ENCODE measurements around the gene FARP2.

The FARP2 gene

DNA sequence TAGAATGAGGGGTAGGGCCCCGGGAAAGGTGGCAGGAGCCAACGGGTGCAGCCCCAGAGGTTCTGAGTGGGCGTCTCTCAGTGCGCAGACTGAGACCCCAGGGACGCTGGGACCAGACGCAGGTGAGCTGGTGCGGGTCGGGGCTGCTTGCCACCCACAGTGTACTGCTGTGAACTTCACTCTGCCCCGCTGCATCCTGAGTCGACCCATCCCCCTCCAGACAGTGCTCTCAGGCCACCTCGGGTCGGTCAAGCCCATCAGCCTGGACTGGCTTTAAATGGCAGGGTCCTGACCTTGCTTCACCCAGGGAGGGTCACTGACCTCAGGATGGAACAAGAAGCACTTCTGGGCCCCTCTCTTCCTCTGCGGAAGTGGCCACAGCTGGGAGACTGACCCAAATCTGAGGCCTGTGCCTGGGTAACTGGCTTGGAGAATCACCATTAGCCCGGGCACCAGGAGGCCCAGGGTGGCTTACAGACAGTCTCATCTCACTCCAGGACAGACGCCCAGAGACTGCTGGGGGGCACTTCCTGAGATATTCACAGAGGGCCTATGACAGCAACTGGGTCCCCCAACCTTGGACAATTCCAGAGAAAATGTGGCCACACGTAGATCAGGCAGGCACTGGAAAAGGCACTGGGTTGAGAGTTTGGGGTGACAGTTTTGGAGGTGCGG, 178.8 kb downstream of the FARP2 start:
- TF ChIP-seq RARB (CRISPR knock-in tag; IDR thresholded peaks at IDR 0.05) (no peak), ZFP3 (CRISPR knock-in tag; IDR thresholded peaks at IDR 0.05) (no peak), ZFP30 (CRISPR knock-in tag; IDR thresholded peaks at IDR 0.05) (no peak), PPARA (CRISPR knock-in tag; IDR thresholded peaks at IDR 0.05; ENCODE audit: borderline replicate concordance) (no peak), TOX (CRISPR knock-in tag; IDR thresholded peaks at IDR 0.05; ENCODE audit: borderline replicate concordance) (no peak), TCF4 (CRISPR knock-in tag; IDR thresholded peaks at IDR 0.05; ENCODE audit: borderline replicate concordance) (no peak), CSDC2 (CRISPR knock-in tag; IDR thresholded peaks at IDR 0.05) (no peak), ESRRG (CRISPR knock-in tag; IDR thresholded peaks at IDR 0.05) (no peak), GLIS3 (CRISPR knock-in tag; IDR thresholded peaks at IDR 0.05) (no peak), ZNF8 (CRISPR knock-in tag; IDR thresholded peaks at IDR 0.05) (no peak), ZNF565 (CRISPR knock-in tag; conservative IDR thresholded peaks at IDR 0.05; ENCODE audit: low read depth) (no peak)
- ATAC-seq, result no peak

- no peak for ATAC-seq
- TF ChIP-seq ZFP30 (CRISPR knock-in tag; IDR thresholded peaks at IDR 0.05) (no peak), ESRRG (CRISPR knock-in tag; IDR thresholded peaks at IDR 0.05) (no peak), CSRNP3 (CRISPR knock-in tag; IDR thresholded peaks at IDR 0.05) (no peak), OSR1 (CRISPR knock-in tag; IDR thresholded peaks at IDR 0.05) (no peak)
Observed at GRCh38 chr2:241535871-241536655, 180.0 kb downstream of the FARP2 start.

DNA sequence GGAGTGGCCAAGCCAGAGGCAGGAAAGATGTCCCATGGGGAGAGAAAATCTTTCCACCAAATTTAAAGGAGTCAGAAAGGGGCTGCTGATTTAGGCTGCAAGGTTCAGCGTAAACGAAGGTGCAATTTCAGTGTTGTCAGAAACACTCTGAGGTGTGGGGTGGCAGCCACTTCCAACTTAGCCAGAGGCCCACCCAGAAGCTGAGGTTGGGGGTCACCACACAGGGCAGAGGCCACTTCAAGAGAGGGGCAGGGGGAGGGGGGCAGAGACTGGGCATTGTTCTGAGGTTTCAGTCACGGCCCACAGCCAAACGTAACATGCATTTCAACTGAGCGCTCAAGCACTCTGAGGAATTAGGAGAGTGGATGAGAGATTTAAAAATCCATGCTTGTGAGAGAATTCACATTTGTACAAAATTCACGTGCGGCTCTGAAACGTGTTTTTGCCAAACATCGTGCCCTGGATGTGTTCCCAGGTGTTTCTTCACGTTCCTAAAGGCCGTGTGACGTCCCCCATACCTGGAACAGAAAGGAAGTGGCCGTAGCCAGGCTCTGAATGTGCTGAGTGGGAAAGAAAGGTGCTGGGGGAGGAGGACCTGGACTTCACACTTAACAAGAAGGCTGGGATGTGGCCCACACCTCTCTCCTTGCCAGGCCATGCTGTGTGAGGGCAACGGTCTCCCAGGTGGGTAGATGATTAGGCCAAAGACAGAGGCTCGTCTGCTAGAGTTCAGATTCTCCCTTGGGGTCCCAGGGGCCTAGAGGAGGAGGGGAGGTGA, 182.9 kb downstream of the FARP2 start:
- no peak for ATAC-seq
- TF ChIP-seq, protein P1, sequence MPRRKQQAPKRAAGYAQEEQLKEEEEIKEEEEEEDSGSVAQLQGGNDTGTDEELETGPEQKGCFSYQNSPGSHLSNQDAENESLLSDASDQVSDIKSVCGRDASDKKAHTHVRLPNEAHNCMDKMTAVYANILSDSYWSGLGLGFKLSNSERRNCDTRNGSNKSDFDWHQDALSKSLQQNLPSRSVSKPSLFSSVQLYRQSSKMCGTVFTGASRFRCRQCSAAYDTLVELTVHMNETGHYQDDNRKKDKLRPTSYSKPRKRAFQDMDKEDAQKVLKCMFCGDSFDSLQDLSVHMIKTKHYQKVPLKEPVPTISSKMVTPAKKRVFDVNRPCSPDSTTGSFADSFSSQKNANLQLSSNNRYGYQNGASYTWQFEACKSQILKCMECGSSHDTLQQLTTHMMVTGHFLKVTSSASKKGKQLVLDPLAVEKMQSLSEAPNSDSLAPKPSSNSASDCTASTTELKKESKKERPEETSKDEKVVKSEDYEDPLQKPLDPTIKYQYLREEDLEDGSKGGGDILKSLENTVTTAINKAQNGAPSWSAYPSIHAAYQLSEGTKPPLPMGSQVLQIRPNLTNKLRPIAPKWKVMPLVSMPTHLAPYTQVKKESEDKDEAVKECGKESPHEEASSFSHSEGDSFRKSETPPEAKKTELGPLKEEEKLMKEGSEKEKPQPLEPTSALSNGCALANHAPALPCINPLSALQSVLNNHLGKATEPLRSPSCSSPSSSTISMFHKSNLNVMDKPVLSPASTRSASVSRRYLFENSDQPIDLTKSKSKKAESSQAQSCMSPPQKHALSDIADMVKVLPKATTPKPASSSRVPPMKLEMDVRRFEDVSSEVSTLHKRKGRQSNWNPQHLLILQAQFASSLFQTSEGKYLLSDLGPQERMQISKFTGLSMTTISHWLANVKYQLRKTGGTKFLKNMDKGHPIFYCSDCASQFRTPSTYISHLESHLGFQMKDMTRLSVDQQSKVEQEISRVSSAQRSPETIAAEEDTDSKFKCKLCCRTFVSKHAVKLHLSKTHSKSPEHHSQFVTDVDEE (CRISPR knock-in tag; IDR thresholded peaks at IDR 0.05), result no peak
- TF ChIP-seq ZC3H10 (CRISPR knock-in tag; IDR thresholded peaks at IDR 0.05) (no peak), ZNF70 (CRISPR knock-in tag; IDR thresholded peaks at IDR 0.05) (no peak), TOX (CRISPR knock-in tag; IDR thresholded peaks at IDR 0.05; ENCODE audit: borderline replicate concordance) (no peak), ISL1 (CRISPR knock-in tag; IDR thresholded peaks at IDR 0.05) (no peak)

GRCh38 chr2:241539616-241540374, 183.7 kb downstream of the FARP2 start:
- TF ChIP-seq POU6F1 (CRISPR knock-in tag; IDR thresholded peaks at IDR 0.05; ENCODE audit: borderline replicate concordance, low read depth), result no peak
- no peak for TF ChIP-seq ZFP30 (CRISPR knock-in tag; IDR thresholded peaks at IDR 0.05)
- ATAC-seq, result no peak

- no peak for TF ChIP-seq CSDC2 (CRISPR knock-in tag; IDR thresholded peaks at IDR 0.05)
- TF ChIP-seq ZFP30 (CRISPR knock-in tag; IDR thresholded peaks at IDR 0.05), result no peak
- no peak for TF ChIP-seq OSR1 (CRISPR knock-in tag; IDR thresholded peaks at IDR 0.05)
- no peak for TF ChIP-seq ZFP3 (CRISPR knock-in tag; IDR thresholded peaks at IDR 0.05)
- no peak for TF ChIP-seq TCF4 (CRISPR knock-in tag; IDR thresholded peaks at IDR 0.05; ENCODE audit: borderline replicate concordance)
- ATAC-seq, result no peak
Observed at GRCh38 chr2:241540401-241540770, 184.3 kb downstream of the FARP2 start.
